K562 (cell line): ENCODE data around the gene LDLRAD3. TPM values are rescaled to one million over a fixed set of nuclear protein-coding genes. Genes with fewer than 3 reads are reported as not detected.

Experiments used
- ATAC-seq: fragments of 200-7000 bp; cut with Tn5 transposase; 3 replicates; pipeline ENCODE4 v1.9.1; 2020; ENCODE audit warnings: moderate library complexity
- BruUV-seq: library from RNA; stranded (reverse); fragments of 400-500 nt; replicated peaks from 2 replicates; lab custom pipeline; 2021; lab: Mats Ljungman, UMichigan
- CTCF ChIA-PET: fragments of 300-600 bp; formaldehyde crosslinking; extraction: SDS; loops from one replicate; lab custom pipeline; 2021; ENCODE audit warnings: low intra/inter-chr PET ratio; lab: Yijun Ruan, JAX
- POLR2A ChIA-PET: fragments of 300-600, 350-650 bp; sonication (Branson Sonifier 250); formaldehyde crosslinking; extraction: SDS; loops from one replicate; lab custom pipeline; 2021; ENCODE audit warnings: antibody characterized with exemption, inconsistent platforms; lab: Yijun Ruan, JAX
- DNase-seq, 4 experiments: peaks; one replicate each; pipeline versions ENCODE4 v3.0.0 to v3.0.0-alpha.2; 2011 to 2018; ENCODE audit warnings: low spot score in 3 of 4, mixed read lengths in 3 of 4; ENCODE audit errors: extremely low read depth in 1 of 4
- FAIRE-seq: peaks from 2 replicates; lab custom pipeline; 2011; peaks lifted over from hg19 to GRCh38; lab: Jason Lieb, UNC
- H2AFZ ChIP-seq: 2 replicates; pipeline ENCODE4 v1.6.0; 2011; ENCODE audit warnings: low read depth, low read length, control low read depth, inconsistent platforms
- H3K27ac ChIP-seq: fragments of 200-600 bp; 3 replicates; pipeline ENCODE4 v1.8.0; 2011; ENCODE audit warnings: low read depth, mild to moderate bottlenecking, control low read depth, inconsistent platforms, low read length, moderate library complexity, mixed read lengths; ENCODE audit errors: extremely low read depth
- H3K27me3 ChIP-seq, 2 experiments: fragments of 300-600 bp in 1 of 2; 2 replicates in 1 of 2; 3 replicates in 1 of 2; pipeline versions ENCODE4 v1.6.0 to v1.8.0; 2011; ENCODE audit warnings: inconsistent platforms in 2 of 2, low read length in 2 of 2, mild to moderate bottlenecking in 1 of 2, mixed read lengths in 1 of 2, moderate library complexity in 1 of 2; ENCODE audit not compliant: control insufficient read depth in 2 of 2, insufficient read depth in 2 of 2
- H3K36me3 ChIP-seq: fragments of 300-600 bp; 3 replicates; pipeline ENCODE4 v1.8.0; 2011; ENCODE audit warnings: mild to moderate bottlenecking, low read length, inconsistent platforms; ENCODE audit not compliant: control insufficient read depth, insufficient read depth
- H3K4me1 ChIP-seq, 2 experiments: fragments of 200-600 bp in 1 of 2; replicated peaks in 1 of 2; 2 replicates in 1 of 2; 3 replicates in 1 of 2; pipeline versions ENCODE4 v1.5.1 to v1.8.0; 2011; ENCODE audit warnings: inconsistent platforms in 2 of 2, low read length in 2 of 2, mild to moderate bottlenecking in 1 of 2, mixed read lengths in 1 of 2, moderate library complexity in 1 of 2; ENCODE audit not compliant: control insufficient read depth in 2 of 2, insufficient read depth in 2 of 2
- H3K4me2 ChIP-seq: 2 replicates; pipeline ENCODE4 v1.6.1; 2011; ENCODE audit warnings: low read length, control low read depth, inconsistent platforms, mixed read lengths; ENCODE audit not compliant: insufficient read depth
- H3K4me3 ChIP-seq: fragments of 200-600 bp; sonication (generic), shearing (Covaris generic); 2 replicates; pipeline ENCODE4 v1.5.1; 2016; ENCODE audit warnings: control low read depth, inconsistent platforms
- H3K79me2 ChIP-seq: fragments of 200-600 bp; 3 replicates; pipeline ENCODE4 v1.8.0; 2011; ENCODE audit warnings: low read length, inconsistent platforms; ENCODE audit not compliant: control insufficient read depth, insufficient read depth
- H3K9ac ChIP-seq, 2 experiments: 2 replicates each; pipeline versions ENCODE4 v1.6.0 to v1.6.1; 2011; ENCODE audit warnings: low read depth in 2 of 2, low read length in 2 of 2, control low read depth in 1 of 2, inconsistent platforms in 1 of 2, mild to moderate bottlenecking in 1 of 2, mixed read lengths in 1 of 2; ENCODE audit not compliant: insufficient read depth in 1 of 2
- H3K9me1 ChIP-seq: one replicate; pipeline ENCODE4 v1.6.0; 2011; ENCODE audit warnings: inconsistent platforms, mild to moderate bottlenecking, low read length, moderate library complexity; ENCODE audit not compliant: control insufficient read depth, insufficient read depth
- H3K9me3 ChIP-seq: replicated peaks from 2 replicates; pipeline ENCODE4 v1.5.1; 2011; ENCODE audit warnings: low read depth, low read length, inconsistent platforms; ENCODE audit not compliant: control insufficient read depth, insufficient read depth
- H4K20me1 ChIP-seq: replicated peaks from 2 replicates; pipeline ENCODE4 v1.6.1; 2011; ENCODE audit warnings: low read length, inconsistent platforms, mixed read lengths; ENCODE audit not compliant: control insufficient read depth, insufficient read depth
- DMBX1 ChIP-seq: fragments of 250-450 bp; sonication (Bioruptor Pico); IDR thresholded peaks from 2 replicates; pipeline ENCODE4 v1.8.0; 2022; ENCODE audit warnings: inconsistent platforms, mild to moderate bottlenecking, moderate library complexity, borderline replicate concordance
- ERF ChIP-seq: fragments of 450-650 bp; formaldehyde crosslinking; IDR thresholded peaks from 2 replicates; pipeline ENCODE4 v1.4.0; 2020; ENCODE audit warnings: mild to moderate bottlenecking, mixed read lengths
- IRF2 ChIP-seq: sonication (generic); formaldehyde crosslinking; IDR thresholded peaks from 2 replicates; pipeline ENCODE4 v1.8.1; 2022; ENCODE audit warnings: mild to moderate bottlenecking, missing genetic modification reagents
- NR2C1 ChIP-seq, 2 experiments: fragments of 450-650 bp; IDR thresholded peaks; 2 replicates each; pipeline ENCODE4 v1.6.1; 2017; ENCODE audit warnings: mild to moderate bottlenecking in 2 of 2, antibody characterized with exemption in 1 of 2, inconsistent platforms in 1 of 2, missing compliant biosample characterization in 1 of 2, missing genetic modification characterization in 1 of 2
- NRF1 ChIP-seq, 2 experiments: fragments of 450-650 bp; IDR thresholded peaks in 1 of 2; conservative IDR thresholded peaks in 1 of 2; 2 replicates each; pipeline ENCODE4 v1.6.1; 2014; ENCODE audit warnings: mild to moderate bottlenecking in 2 of 2
- ZC3H4 ChIP-seq: sonication (generic); formaldehyde crosslinking; IDR thresholded peaks from 2 replicates; pipeline ENCODE4 v1.9.0; 2021; ENCODE audit warnings: missing genetic modification reagents, borderline replicate concordance
- ZNF134 ChIP-seq: fragments of 250-450 bp; sonication (Bioruptor Pico); conservative IDR thresholded peaks from 2 replicates; pipeline ENCODE4 v1.4.0; 2020
- WGBS: fragments of 100-300 bp; shearing (Covaris generic); methylation state at CpG from one replicate; pipeline ENCODE4 v1.1.6; 2016; ENCODE audit warnings: low coverage, mixed read lengths; ENCODE audit not compliant: insufficient coverage; ENCODE audit errors: missing lambda C conversion rate; 5-methylcytosine and 5-hydroxymethylcytosine counted together
- in situ Hi-C: fragments of 300-500 bp; cut with MboI; formaldehyde crosslinking; loops from 4 replicates; pipeline ENCODE4 v1.15.0; 2018; ENCODE audit warnings: inconsistent platforms, mixed read lengths
- intact Hi-C: fragments of 100-400 bp; cut with micrococcal nuclease; formaldehyde crosslinking; loops from 2 replicates; pipeline ENCODE4 v1.14.2; 2022
- polyA plus RNA-seq, 8 experiments: library from polyadenylated mRNA; depleted of rRNA in 4 of 8; stranded (reverse) in 5 of 8; unstranded in 3 of 8; fragments of >200 nt; fragmentation: Nextera tagmentation in 2 of 8; fragmentation: Illumina TruSeq in 1 of 8; extraction: Ambion mirVana in 2 of 8; extraction: Trizol in 1 of 8; gene quantifications; 2 replicates each; pipeline versions ENCODE4 v1.2.1 to v1.2.3, GENCODE V29; 2011 to 2014; ENCODE audit warnings: inconsistent platforms in 1 of 8, missing spikeins in 1 of 8
- total RNA-seq, 7 experiments: library from RNA; depleted of rRNA in 6 of 7; stranded (reverse); fragments of >200 nt in 6 of 7; fragmentation: Illumina TruSeq in 2 of 7; extraction: Trizol in 2 of 7; gene quantifications; 2 replicates each; pipeline versions ENCODE4 v1.2.1 to v1.2.3, GENCODE V29; 2011 to 2021; ENCODE audit warnings: low replicate concordance in 1 of 7
- TF ChIP-seq, protein P1 (sequence below): fragments of 250-450 bp; sonication (Bioruptor Pico); IDR thresholded peaks from 2 replicates; pipeline ENCODE4 v1.5.0; 2021; ENCODE audit warnings: mild to moderate bottlenecking, moderate library complexity
- TF ChIP-seq, protein P2 (sequence below), 2 experiments: IDR thresholded peaks in 1 of 2; conservative IDR thresholded peaks in 1 of 2; 2 replicates each; pipeline ENCODE4 v1.6.1; 2016; ENCODE audit warnings: low read depth in 2 of 2, mild to moderate bottlenecking in 1 of 2, missing compliant biosample characterization in 1 of 2, missing genetic modification characterization in 1 of 2, moderate library complexity in 1 of 2

LDLRAD3 gene
- total and polyA plus RNA-seq, 9 of the 15 experiments (the other 6 are each of a cell fraction or from before 2014, with no cell fraction given): 0.73 to 7.2 (median 3.5) TPM

DNA sequence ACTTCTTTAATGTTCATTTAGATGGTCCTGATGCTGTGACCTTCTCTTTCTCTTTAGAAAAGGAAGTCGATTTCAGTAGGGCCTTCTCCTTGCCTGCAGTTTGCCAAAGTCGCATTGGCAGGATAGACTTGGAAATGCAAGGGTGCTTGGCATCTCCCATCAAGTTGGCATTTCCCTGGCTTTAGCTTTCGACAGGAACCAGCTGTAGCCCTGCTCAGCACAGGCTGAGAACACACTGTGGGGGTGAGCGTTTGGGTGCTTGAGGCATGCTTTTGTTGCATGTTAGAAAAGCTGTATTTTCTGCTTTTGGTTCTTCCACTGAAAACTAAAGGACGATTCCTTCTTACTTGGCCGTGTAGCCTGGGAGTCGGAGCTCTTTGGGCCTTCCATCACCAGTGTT is 37.7 kb downstream of the LDLRAD3 start:
- no peak overlapping the region for H3K4me2 ChIP-seq
- H3K27ac ChIP-seq: no peak overlapping the region
- in situ Hi-C loops: no loop called here
- H3K9me1 ChIP-seq: no peaks in the 10 kb centered on the region
- no peaks in the 10 kb centered on the region for H3K4me1 ChIP-seq
- no peak for TF ChIP-seq ZNF134 (CRISPR knock-in tag)
- CTCF ChIA-PET: no interaction called here
- 5% methylated on average over 7 of the region's 7 CpGs for WGBS
- no TSS peak for BruUV-seq
- H2AFZ ChIP-seq: no peak overlapping the region
- no peaks in the 10 kb centered on the region for H4K20me1 ChIP-seq
- no peak for DNase-seq
- POLR2A ChIA-PET: interaction anchor here (1.1 kb wide), 1 partner anchor 12 kb away, joined by 5 read pairs; no protein-coding TSS in a partner anchor
- peaks cover 9 to 15% of the 10 kb centered on the region in 2 experiments; a peak in 3 of 5 replicates for H3K27me3 ChIP-seq
- no peaks in the 10 kb centered on the region for H3K36me3 ChIP-seq
- H3K9me3 ChIP-seq: no peaks in the 10 kb centered on the region
- no peak for FAIRE-seq
- H3K9ac ChIP-seq: no peak overlapping the region
- ATAC-seq: no peak
- H3K79me2 ChIP-seq: no peaks in the 10 kb centered on the region
- intact Hi-C loops: no loop called here
- H3K4me3 ChIP-seq: no peak overlapping the region

DNA sequence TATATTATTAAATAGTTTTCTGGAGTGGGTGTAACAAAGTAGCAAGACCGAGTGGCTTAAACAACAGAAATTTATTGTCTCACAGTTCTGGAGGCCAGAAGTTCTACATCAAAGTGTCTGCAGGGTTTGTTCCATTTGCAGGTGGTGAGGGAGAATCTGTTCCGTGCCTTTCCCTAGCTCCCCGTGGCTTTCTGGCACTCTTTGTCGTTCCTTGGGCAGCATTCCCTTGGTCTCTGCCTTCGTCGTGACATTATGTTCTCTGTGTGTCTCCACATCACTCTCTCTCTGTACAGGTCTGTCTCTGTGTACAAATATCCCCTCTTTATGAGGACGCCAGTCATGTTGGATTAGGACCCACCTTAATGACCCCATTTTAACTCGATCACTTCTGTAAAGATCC is 38.2 kb downstream of the LDLRAD3 start:
- Histone ChIP-seq H4K20me1 (no peaks in the 10 kb centered on the region), H3K79me2 (no peaks in the 10 kb centered on the region), H3K4me3 (no peak overlapping the region), H3K27me3 (peaks cover 9 to 15% of the 10 kb centered on the region in 2 experiments; a peak in 3 of 5 replicates), H3K36me3 (no peaks in the 10 kb centered on the region), H3K9me1 (no peaks in the 10 kb centered on the region), H3K4me2 (no peak overlapping the region), H3K27ac (no peak overlapping the region), H3K9ac (no peak overlapping the region), H2AFZ (no peak overlapping the region), H3K9me3 (no peaks in the 10 kb centered on the region), H3K4me1 (no peaks in the 10 kb centered on the region)
- ChIA-PET CTCF (no interaction called here), POLR2A (interaction anchor here (1.1 kb wide), 1 partner anchor 13 kb away, joined by 5 read pairs; no protein-coding TSS in a partner anchor)
- in situ Hi-C loops (no loop called here), intact Hi-C loops (no loop called here)
- no TSS peak for BruUV-seq
- WGBS: 4% methylated on average over 8 of the region's 8 CpGs
- no peak for DNase-seq
- ATAC-seq: no peak
- no peak for FAIRE-seq
- TF ChIP-seq, protein P1, sequence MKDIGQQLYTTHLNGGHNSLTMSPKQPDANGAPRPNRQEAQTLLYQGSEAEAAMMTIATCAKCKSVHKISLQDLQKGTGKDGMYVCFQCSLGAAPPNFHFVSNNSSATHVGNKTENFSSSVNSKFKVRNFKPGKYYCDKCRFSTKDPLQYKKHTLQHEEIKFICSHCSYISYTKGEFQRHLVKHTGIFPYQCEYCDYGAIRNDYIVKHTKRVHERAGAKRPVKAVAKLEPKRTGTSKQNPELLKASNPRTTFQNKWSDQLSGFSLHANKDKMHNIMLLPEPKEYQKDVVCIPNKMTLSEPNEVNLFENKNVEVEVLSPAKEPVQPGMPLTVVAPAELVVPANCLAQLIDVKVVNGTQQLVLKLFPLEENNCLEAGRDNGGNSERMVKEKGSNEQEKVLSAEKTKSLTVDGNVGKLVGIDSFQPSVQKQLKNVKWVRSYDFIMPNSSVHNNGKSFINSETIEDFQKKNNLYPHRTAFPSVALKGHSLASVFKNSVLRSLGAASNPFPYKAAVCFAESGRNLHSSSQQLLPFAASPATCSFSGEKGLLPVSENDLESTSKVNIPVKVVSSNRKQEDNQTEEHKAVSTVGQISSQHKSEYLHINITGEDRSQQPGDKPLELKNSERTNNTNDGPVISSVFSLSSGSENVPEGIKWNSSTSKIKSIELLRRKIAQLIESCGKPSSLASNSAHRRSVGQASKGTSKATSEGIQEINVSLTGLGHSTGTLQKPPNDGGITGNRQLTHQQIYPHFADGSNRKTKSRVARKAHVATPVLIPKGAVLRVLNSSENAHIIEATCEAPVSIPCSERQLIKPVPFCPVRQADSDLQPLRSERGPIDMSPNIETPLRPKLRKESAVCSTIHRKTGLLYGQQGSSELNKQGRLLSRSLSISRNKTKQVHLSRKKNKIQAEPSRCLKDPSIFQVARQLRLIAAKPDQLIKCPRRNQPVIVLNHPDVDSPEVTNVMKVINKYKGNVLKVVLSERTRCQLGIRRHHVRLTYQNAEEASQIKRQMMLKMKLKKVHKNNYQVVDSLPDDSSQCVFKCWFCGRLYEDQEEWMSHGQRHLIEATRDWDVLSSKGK: no peak
- TF ChIP-seq DMBX1 (CRISPR knock-in tag): no peak
- no peak for TF ChIP-seq NRF1 (conservative IDR thresholded peaks at IDR 0.05 in 1 of 2, IDR thresholded peaks at IDR 0.05 in 1 of 2)
- TF ChIP-seq NR2C1 (IDR thresholded peaks at IDR 0.05): no peak
- TF ChIP-seq NR2C1 (tag; IDR thresholded peaks at IDR 0.05): no peak
- TF ChIP-seq ERF (CRISPR knock-in tag): no peak
- TF ChIP-seq, protein P2, sequence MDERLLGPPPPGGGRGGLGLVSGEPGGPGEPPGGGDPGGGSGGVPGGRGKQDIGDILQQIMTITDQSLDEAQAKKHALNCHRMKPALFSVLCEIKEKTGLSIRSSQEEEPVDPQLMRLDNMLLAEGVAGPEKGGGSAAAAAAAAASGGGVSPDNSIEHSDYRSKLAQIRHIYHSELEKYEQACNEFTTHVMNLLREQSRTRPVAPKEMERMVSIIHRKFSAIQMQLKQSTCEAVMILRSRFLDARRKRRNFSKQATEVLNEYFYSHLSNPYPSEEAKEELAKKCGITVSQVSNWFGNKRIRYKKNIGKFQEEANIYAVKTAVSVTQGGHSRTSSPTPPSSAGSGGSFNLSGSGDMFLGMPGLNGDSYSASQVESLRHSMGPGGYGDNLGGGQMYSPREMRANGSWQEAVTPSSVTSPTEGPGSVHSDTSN (CRISPR knock-in tag; IDR thresholded peaks at IDR 0.05; ENCODE audit: low read depth): no peak
- TF ChIP-seq, protein P2 (tag; conservative IDR thresholded peaks at IDR 0.05; ENCODE audit: low read depth): no peak
- no peak for TF ChIP-seq ZC3H4 (CRISPR knock-in tag)
- TF ChIP-seq IRF2 (CRISPR knock-in tag): no peak
